H9 (cell line): ENCODE results near the gene SCP2D1. TPM values are rescaled to one million over a fixed set of nuclear protein-coding genes. Genes with fewer than 3 reads are reported as not detected.

Experiments used
- DNase-seq: peaks from one replicate; pipeline ENCODE4 v3.0.0-alpha.2; 2017
- H2AFZ ChIP-seq: one replicate; pipeline ENCODE4 v1.6.1; 2013; ENCODE audit warnings: mild to moderate bottlenecking, low read length, control low read depth, moderate library complexity
- H2AK5ac ChIP-seq: 2 replicates; pipeline ENCODE4 v1.6.1; 2013; ENCODE audit warnings: low read length, control low read depth, mixed read lengths; ENCODE audit not compliant: insufficient read length
- H2BK120ac ChIP-seq: one replicate; pipeline ENCODE4 v1.6.1; 2013; ENCODE audit warnings: low read depth, mild to moderate bottlenecking, low read length, control low read depth, inconsistent platforms; ENCODE audit not compliant: poor library complexity, severe bottlenecking
- H2BK12ac ChIP-seq: 2 replicates; pipeline ENCODE4 v1.6.1; 2013; ENCODE audit warnings: low read length, control low read depth, mixed read lengths, low read depth; ENCODE audit not compliant: insufficient read length
- H2BK15ac ChIP-seq: 2 replicates; pipeline ENCODE4 v1.6.1; 2013; ENCODE audit warnings: low read depth, low read length, control low read depth
- H2BK20ac ChIP-seq: one replicate; pipeline ENCODE4 v1.6.1; 2013; ENCODE audit warnings: low read depth, mild to moderate bottlenecking, low read length, control low read depth, inconsistent platforms; ENCODE audit not compliant: poor library complexity, severe bottlenecking
- H2BK5ac ChIP-seq: 2 replicates; pipeline ENCODE4 v1.6.1; 2013; ENCODE audit warnings: low read length, control low read depth, mixed read lengths; ENCODE audit not compliant: insufficient read length
- H3K14ac ChIP-seq: 2 replicates; pipeline ENCODE4 v1.6.1; 2013; ENCODE audit warnings: low read length, control low read depth; ENCODE audit not compliant: insufficient read depth
- H3K18ac ChIP-seq: 2 replicates; pipeline ENCODE4 v1.6.1; 2013; ENCODE audit warnings: low read depth, mild to moderate bottlenecking, mixed read lengths, low read length, control low read depth; ENCODE audit not compliant: insufficient read length
- H3K23ac ChIP-seq: 2 replicates; pipeline ENCODE4 v1.6.1; 2013; ENCODE audit warnings: low read length, control low read depth, mixed read lengths, low read depth; ENCODE audit not compliant: insufficient read length
- H3K23me2 ChIP-seq: 2 replicates; pipeline ENCODE4 v1.6.1; 2013; ENCODE audit warnings: low read depth, mild to moderate bottlenecking, mixed read lengths, low read length, control low read depth; ENCODE audit not compliant: insufficient read length, poor library complexity, severe bottlenecking
- H3K27ac ChIP-seq: 2 replicates; pipeline ENCODE4 v1.5.1; 2013; ENCODE audit warnings: low read length, control low read depth, mixed read lengths, low read depth; ENCODE audit not compliant: insufficient read length
- H3K27me3 ChIP-seq: 2 replicates; pipeline ENCODE4 v1.6.1; 2013; ENCODE audit warnings: low read length, control low read depth, inconsistent platforms; ENCODE audit not compliant: insufficient read depth
- H3K4ac ChIP-seq: 2 replicates; pipeline ENCODE4 v1.6.1; 2013; ENCODE audit warnings: low read depth, mild to moderate bottlenecking, control low read depth, inconsistent platforms, low read length, moderate library complexity
- H3K4me1 ChIP-seq: 2 replicates; pipeline ENCODE4 v1.6.1; 2013; ENCODE audit warnings: low read length, control low read depth, inconsistent platforms; ENCODE audit not compliant: insufficient read depth
- H3K4me2 ChIP-seq: 2 replicates; pipeline ENCODE4 v1.6.1; 2013; ENCODE audit warnings: low read length, control low read depth, mixed read lengths; ENCODE audit not compliant: insufficient read length, insufficient read depth
- H3K56ac ChIP-seq: 2 replicates; pipeline ENCODE4 v1.6.1; 2013; ENCODE audit warnings: low read depth, mild to moderate bottlenecking, mixed read lengths, low read length, control low read depth; ENCODE audit not compliant: insufficient read length
- H3K79me1 ChIP-seq: 2 replicates; pipeline ENCODE4 v1.6.1; 2013; ENCODE audit warnings: low read depth, mild to moderate bottlenecking, moderate library complexity, low read length, control low read depth, inconsistent platforms; ENCODE audit not compliant: insufficient read depth, poor library complexity, severe bottlenecking
- H3K79me2 ChIP-seq: 2 replicates; pipeline ENCODE4 v1.6.1; 2013; ENCODE audit warnings: low read length, control low read depth, inconsistent platforms; ENCODE audit not compliant: insufficient read depth
- H3K9ac ChIP-seq: 2 replicates; pipeline ENCODE4 v1.6.1; 2013; ENCODE audit warnings: low read length, control low read depth, mixed read lengths; ENCODE audit not compliant: insufficient read length; ENCODE audit errors: extremely low read depth
- H3K9me3 ChIP-seq: one replicate; pipeline ENCODE4 v1.6.1; 2013; ENCODE audit warnings: low read depth, low read length, inconsistent platforms; ENCODE audit not compliant: control insufficient read depth
- H3T11ph ChIP-seq: one replicate; pipeline ENCODE4 v1.6.1; 2013; ENCODE audit warnings: mild to moderate bottlenecking, low read length, control low read depth, inconsistent platforms
- H4K20me1 ChIP-seq: one replicate; pipeline ENCODE4 v1.6.1; 2013; ENCODE audit not compliant: control insufficient read depth, insufficient read length, insufficient read depth
- H4K5ac ChIP-seq: 2 replicates; pipeline ENCODE4 v1.6.1; 2013; ENCODE audit warnings: low read depth, mild to moderate bottlenecking, mixed read lengths, low read length, control low read depth; ENCODE audit not compliant: insufficient read length
- H4K8ac ChIP-seq: replicated peaks from 2 replicates; pipeline ENCODE4 v1.6.1; 2013; ENCODE audit warnings: low read length, control low read depth, mixed read lengths, low read depth; ENCODE audit not compliant: insufficient read length
- H4K91ac ChIP-seq: 2 replicates; pipeline ENCODE4 v1.6.1; 2013; ENCODE audit warnings: low read depth, mild to moderate bottlenecking, moderate library complexity, mixed read lengths, low read length, control low read depth; ENCODE audit not compliant: insufficient read length
- H3K27ac Mint-ChIP-seq, 3 experiments: 2 replicates in 2 of 3; 3 replicates in 1 of 3; pipeline ENCODE4 v1.8.0; 2020 to 2021; ENCODE audit warnings: mixed read lengths in 3 of 3, mild to moderate bottlenecking in 1 of 3, moderate library complexity in 1 of 3
- H3K27me3 Mint-ChIP-seq: 2 replicates; pipeline ENCODE4 v1.8.0; 2021; ENCODE audit warnings: low read depth, mild to moderate bottlenecking, moderate library complexity, mixed read lengths
- H3K36me3 Mint-ChIP-seq, 3 experiments: 2 replicates in 2 of 3; 3 replicates in 1 of 3; pipeline ENCODE4 v1.8.0; 2020 to 2021; ENCODE audit warnings: low read depth in 3 of 3, mixed read lengths in 3 of 3; ENCODE audit not compliant: insufficient read depth in 1 of 3
- H3K4me1 Mint-ChIP-seq, 2 experiments: 2 replicates each; pipeline ENCODE4 v1.8.0; 2020; ENCODE audit warnings: mixed read lengths in 2 of 2
- H3K4me3 Mint-ChIP-seq, 2 experiments: 2 replicates in 1 of 2; 3 replicates in 1 of 2; pipeline ENCODE4 v1.8.0; 2020 to 2021; ENCODE audit warnings: mild to moderate bottlenecking in 2 of 2, mixed read lengths in 2 of 2, moderate library complexity in 1 of 2
- H3K9me3 Mint-ChIP-seq, 2 experiments: 2 replicates in 1 of 2; 3 replicates in 1 of 2; pipeline ENCODE4 v1.8.0; 2020; ENCODE audit warnings: mild to moderate bottlenecking in 2 of 2, mixed read lengths in 2 of 2, moderate library complexity in 1 of 2
- CTCF ChIP-seq: fragments of 200-600 bp; sonication (generic); conservative IDR thresholded peaks from 3 replicates; pipeline ENCODE4 v1.8.0; 2021; ENCODE audit warnings: antibody characterized with exemption, mild to moderate bottlenecking
- WGBS: extraction: QIAGEN DNeasy Blood & Tissue Kit; methylation state at CpG from one replicate; pipeline ENCODE4 v1.1.7; 2013; ENCODE audit warnings: missing lambda C conversion rate, low lambda C conversion rate, mixed read lengths; ENCODE audit not compliant: insufficient read length; ENCODE audit errors: extremely low coverage; 5-methylcytosine and 5-hydroxymethylcytosine counted together
- total RNA-seq: library from RNA; stranded (reverse); gene quantifications from 2 replicates; pipeline ENCODE4 v1.2.1, GENCODE V29; 2021

SCP2D1 gene
- total RNA-seq, 1 experiment from 2014 or later: not detected

GRCh38 chr20:18795366-18795765 lies 18.2 kb upstream of the SCP2D1 start:
- H3K4me2 ChIP-seq: no peak overlapping the region
- no peak overlapping the region for H3K18ac ChIP-seq
- H3K9me3 ChIP-seq: no peaks in the 10 kb centered on the region
- Mint-ChIP-seq H3K9me3 (no peaks in the 10 kb centered on the region; a peak in 1 of 5 replicates), H3K36me3 (no peaks in the 10 kb centered on the region), H3K27ac (no peak overlapping the region), H3K4me3 (no peak overlapping the region; a peak in 1 of 5 replicates), H3K27me3 (peaks cover 54% of the 10 kb centered on the region), H3K4me1 (peaks cover 4 to 5% of the 10 kb centered on the region in 2 experiments; a peak in 3 of 4 replicates)
- no peak overlapping the region for H2AK5ac ChIP-seq
- no peak overlapping the region for H2BK12ac ChIP-seq
- no CpG with 5 or more reads among the region's 4 CpGs for WGBS
- H3K27ac ChIP-seq: no peak overlapping the region
- no peaks in the 10 kb centered on the region for H3K23me2 ChIP-seq
- TF ChIP-seq CTCF: no peak
- no peak overlapping the region for H2BK5ac ChIP-seq
- no peak overlapping the region for H2AFZ ChIP-seq
- H3K4ac ChIP-seq: no peak overlapping the region
- H3T11ph ChIP-seq: no peak overlapping the region
- H4K20me1 ChIP-seq: no peaks in the 10 kb centered on the region
- H4K8ac ChIP-seq: no peak overlapping the region
- no peak overlapping the region for H4K5ac ChIP-seq
- no peak overlapping the region for H3K14ac ChIP-seq
- H3K79me1 ChIP-seq: no peaks in the 10 kb centered on the region
- no peak overlapping the region for H3K23ac ChIP-seq
- H3K79me2 ChIP-seq: no peaks in the 10 kb centered on the region
- H4K91ac ChIP-seq: no peak overlapping the region
- no peak overlapping the region for H2BK15ac ChIP-seq
- peaks cover 6% of the 10 kb centered on the region; the same call in 1 of the 2 replicates for H3K4me1 ChIP-seq
- H3K27me3 ChIP-seq: no peaks in the 10 kb centered on the region
- H3K9ac ChIP-seq: no peak overlapping the region
- H2BK120ac ChIP-seq: no peak overlapping the region
- H3K56ac ChIP-seq: no peak overlapping the region
- H2BK20ac ChIP-seq: no peak overlapping the region
- DNase-seq: no peak
